GM18508 (cell line): ENCODE data around the gene PIK3CG.
"Not testable (repeated sequence)": the region's sequence is repeated elsewhere in the genome, so short reads cannot be mapped to it uniquely, and the experiment has no call there.

Source experiments
- ATAC-seq: cut with Tn5 transposase; IDR thresholded peaks from one replicate; pipeline ENCODE4 v1.9.1; 2021; ENCODE audit warnings: moderate number of reproducible peaks; ENCODE audit not compliant: insufficient read depth, unreplicated experiment

PIK3CG gene

GRCh38 chr7:106883456-106884026, 18.5 kb downstream of the PIK3CG start:
- no peak for ATAC-seq

GRCh38 chr7:106885652-106886051, 20.6 kb downstream of the PIK3CG start:
- ATAC-seq: no peak

- ATAC-seq: peak; percentile 57
These were observed 22.3 kb downstream of the PIK3CG start for GRCh38 chr7:106887421-106887820.

- no peak for ATAC-seq
These were observed 23.1 kb downstream of the PIK3CG start for GRCh38 chr7:106888204-106888603.

GRCh38 chr7:106890952-106891351, 25.9 kb downstream of the PIK3CG start:
- ATAC-seq: no peak

- ATAC-seq: no peak
These were observed 26.7 kb downstream of the PIK3CG start for GRCh38 chr7:106891548-106892410.

GRCh38 chr7:106893591-106893990, 28.5 kb downstream of the PIK3CG start:
- no peak for ATAC-seq

- ATAC-seq: peak; percentile 92
These were observed 30.3 kb downstream of the PIK3CG start for GRCh38 chr7:106895246-106895864.

GRCh38 chr7:106896231-106896630, 31.1 kb downstream of the PIK3CG start:
- ATAC-seq: no peak

- not testable (repeated sequence) for ATAC-seq
These were observed 32.5 kb downstream of the PIK3CG start for GRCh38 chr7:106897553-106897952.

- ATAC-seq: not testable (repeated sequence)
These were observed 33.9 kb downstream of the PIK3CG start for GRCh38 chr7:106898967-106899366.

- ATAC-seq: no peak
These were observed 36.9 kb downstream of the PIK3CG start for GRCh38 chr7:106901828-106902441.

- no peak for ATAC-seq
These were observed 40.7 kb downstream of the PIK3CG start for GRCh38 chr7:106905734-106906133.

- ATAC-seq: no peak
These were observed 46.9 kb downstream of the PIK3CG start for GRCh38 chr7:106911959-106912358.

- ATAC-seq: no peak
These were observed 49.0 kb downstream of the PIK3CG start for GRCh38 chr7:106914018-106914607.

GRCh38 chr7:106915407-106915806, 50.3 kb downstream of the PIK3CG start:
- no peak for ATAC-seq

- ATAC-seq: peak; percentile 93
These were observed 50.8 kb downstream of the PIK3CG start for GRCh38 chr7:106915873-106916272.

- ATAC-seq: no peak
These were observed 51.6 kb downstream of the PIK3CG start for GRCh38 chr7:106916679-106917078.

- ATAC-seq: no peak
These were observed 53.9 kb downstream of the PIK3CG start for GRCh38 chr7:106918991-106919390.

GRCh38 chr7:106924468-106924867, 59.4 kb downstream of the PIK3CG start:
- ATAC-seq: not testable (repeated sequence)

GRCh38 chr7:106926892-106927291, 61.8 kb downstream of the PIK3CG start:
- no peak for ATAC-seq
